GOT3 (cell line): ENCODE data around the gene CFAP299.
"Not testable (repeated sequence)": the region's sequence is repeated elsewhere in the genome, so short reads cannot be mapped to it uniquely, and the experiment has no call there.

Source experiments
- DNase-seq: peaks from one replicate; lab custom pipeline; 2025; ENCODE audit warnings: mixed read lengths; lab: John Stamatoyannopoulos, UW

Gene CFAP299

DNA sequence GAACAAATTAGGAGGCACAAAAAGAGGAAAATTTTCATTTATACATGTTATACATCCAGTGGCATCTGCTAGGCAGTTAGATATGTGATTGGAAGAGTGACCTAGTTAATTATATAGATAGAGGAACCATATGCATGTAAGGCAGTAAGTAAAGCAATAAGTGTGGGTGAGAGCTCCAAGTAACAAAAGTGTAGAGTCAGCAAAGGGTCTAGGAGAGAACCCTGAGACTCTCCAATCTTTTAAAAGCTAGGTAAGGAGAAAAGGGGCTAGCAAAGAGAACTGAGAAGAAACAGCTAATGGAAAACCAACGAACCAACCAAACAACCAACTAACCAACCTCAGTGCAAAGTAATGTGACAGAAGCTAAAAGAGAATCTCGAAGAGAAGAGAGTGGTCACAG, 3.8 kb upstream of the CFAP299 start:
- DNase-seq: no peak

DNA sequence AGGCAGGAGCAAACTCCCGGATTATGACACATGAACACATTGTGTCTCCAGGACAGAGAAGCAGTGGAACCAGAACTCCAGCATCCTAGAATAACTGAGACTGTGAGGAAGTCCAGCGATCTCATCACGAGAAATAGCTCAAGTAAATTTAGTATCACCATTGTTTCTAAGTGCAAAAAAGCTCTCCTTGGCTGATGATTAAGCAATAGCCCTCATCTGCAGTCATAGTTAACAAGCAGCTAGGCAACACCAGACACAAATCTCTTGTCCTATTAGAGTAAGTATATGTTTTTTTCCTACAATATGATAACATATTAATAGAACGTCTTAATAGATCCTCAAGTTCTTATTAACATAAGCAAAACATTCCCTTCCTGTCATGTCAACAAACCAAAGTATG, 2.4 kb upstream of the CFAP299 start:
- DNase-seq: no peak

GRCh38 chr4:80334568-80334967, 962 bp upstream of the CFAP299 start:
- no peak for DNase-seq

- no peak for DNase-seq
These were observed 340 bp upstream of the CFAP299 start for GRCh38 chr4:80335226-80335553.

DNA sequence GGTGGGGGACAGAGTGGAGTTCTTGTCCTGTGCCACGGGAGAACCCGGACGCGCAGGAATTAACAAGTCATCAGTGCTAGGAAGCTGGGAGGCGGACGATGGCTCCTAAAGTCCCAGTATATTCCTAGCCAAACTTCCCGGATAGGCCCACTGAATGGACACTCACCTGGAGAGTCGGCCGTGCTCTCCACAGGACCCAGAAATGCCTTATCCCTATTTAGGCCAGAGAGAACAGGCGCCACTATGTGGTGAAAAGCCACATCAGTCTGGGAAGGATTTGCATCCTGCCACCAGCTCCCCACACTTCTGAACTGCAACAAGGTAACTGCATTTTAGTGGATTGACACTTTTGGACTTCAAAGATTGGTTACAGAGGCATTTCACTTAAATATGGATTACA, 1.1 kb downstream of the CFAP299 start:
- DNase-seq: no peak

DNA sequence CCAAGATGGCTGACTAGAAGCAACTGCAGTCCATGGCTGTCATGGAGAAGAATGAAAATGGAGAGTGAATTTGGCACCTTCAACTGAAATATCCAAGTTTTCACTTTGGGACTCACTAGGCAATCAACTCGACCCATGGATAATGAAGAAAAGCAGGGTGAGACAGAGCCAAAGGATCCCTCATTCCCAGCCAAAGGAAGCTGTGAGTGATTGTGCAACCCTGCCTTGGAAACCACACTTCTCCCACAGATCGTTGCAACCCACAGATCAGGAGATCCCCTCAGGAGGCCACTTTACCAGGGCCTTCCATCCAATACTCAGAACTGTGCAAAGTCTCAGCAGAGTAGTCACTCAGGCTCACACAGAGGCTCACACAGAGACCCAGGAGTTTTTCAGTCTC, 4.5 kb downstream of the CFAP299 start:
- DNase-seq: no peak

- DNase-seq: not testable (repeated sequence)
These were observed 7.2 kb downstream of the CFAP299 start for GRCh38 chr4:80342684-80343083.

DNA sequence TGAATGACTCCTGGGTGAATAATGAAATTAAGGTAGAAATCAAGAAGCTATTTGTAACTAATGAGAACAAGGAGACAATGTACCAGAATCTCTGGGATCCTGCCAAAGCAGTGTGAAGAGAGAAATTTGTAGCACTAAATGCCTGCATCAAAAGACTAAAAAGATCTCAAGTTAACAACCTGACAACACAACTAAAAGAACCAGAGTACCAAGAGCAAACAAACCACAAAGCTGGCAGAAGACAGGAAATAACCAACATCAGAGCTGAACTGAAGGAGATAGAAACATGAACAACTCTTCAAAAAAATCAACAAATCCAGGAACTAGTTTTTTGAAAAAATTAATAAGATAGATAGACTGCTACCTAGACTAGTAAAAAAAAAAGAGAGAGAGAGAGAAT, 8.4 kb downstream of the CFAP299 start:
- no peak for DNase-seq

- no peak for DNase-seq
These were observed 24.6 kb downstream of the CFAP299 start for GRCh38 chr4:80360084-80360483.

DNA sequence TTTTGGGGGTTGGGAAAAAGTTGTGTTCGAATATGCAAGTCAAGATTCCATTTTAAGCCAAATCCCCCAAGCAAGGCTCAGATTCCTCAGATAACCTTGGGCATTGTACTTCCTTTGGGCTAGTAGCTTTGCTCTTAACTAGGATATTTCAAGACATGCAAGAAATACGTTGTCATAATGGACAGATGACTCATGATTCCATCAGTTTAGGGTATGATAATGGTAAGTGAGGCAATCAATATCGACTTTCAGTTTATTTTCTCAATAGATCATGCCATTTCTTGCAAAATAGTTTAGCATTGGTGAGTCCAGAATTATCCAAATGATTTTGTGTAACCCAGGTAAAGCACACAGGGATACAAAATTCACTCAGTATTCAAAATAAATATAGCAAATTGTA, 25.4 kb downstream of the CFAP299 start:
- DNase-seq: no peak

DNA sequence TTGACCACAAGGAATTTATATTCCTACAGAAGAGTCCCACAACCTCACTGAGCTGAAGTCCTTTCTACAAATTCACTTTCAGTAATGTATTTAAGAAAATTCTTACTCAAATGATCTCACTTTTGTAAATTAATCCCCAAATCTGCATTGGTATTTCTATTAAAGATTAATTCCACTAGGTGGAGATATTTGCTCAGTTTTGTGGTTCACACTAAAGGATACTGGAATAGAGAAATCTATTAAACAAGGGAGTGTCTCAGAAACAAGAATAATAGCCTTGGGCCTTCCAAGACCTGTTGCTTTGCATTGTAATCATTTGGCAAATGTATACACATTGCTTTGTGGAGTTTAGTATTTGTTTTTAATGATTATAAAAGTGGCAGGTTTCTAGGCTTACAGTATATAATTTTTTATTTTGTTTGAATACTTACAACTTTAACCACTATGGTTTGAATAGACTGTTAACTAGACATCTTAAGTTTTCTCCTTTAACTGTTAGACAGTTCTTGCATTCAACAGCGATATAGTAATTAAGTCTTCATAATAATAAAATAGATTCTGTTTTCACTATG, 25.9 kb downstream of the CFAP299 start:
- DNase-seq: no peak

- no peak for DNase-seq
These were observed 27.1 kb downstream of the CFAP299 start for GRCh38 chr4:80362578-80363181.

DNA sequence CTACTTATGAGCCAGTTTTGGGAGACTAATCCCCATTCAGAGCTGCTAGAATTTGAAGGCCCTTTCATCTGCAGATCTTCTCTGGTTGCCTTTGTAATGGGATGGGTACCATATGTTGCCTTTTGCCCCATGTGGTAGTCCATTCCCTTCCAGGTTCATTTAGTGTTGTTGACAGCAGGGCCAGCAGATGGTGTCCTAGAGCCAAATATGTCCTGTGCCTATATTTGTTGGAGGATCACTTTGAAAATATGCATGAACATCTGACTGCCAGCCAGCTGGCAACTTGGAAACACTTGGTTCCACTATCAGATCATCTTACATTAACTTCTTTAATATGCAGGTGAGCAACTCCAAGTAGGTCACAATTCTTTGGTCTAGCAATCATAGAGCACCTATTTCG, 30.4 kb downstream of the CFAP299 start:
- no peak for DNase-seq

- DNase-seq: no peak
These were observed 32.2 kb downstream of the CFAP299 start for GRCh38 chr4:80367737-80368136.

GRCh38 chr4:80370635-80371034, 35.1 kb downstream of the CFAP299 start:
- DNase-seq: no peak

DNA sequence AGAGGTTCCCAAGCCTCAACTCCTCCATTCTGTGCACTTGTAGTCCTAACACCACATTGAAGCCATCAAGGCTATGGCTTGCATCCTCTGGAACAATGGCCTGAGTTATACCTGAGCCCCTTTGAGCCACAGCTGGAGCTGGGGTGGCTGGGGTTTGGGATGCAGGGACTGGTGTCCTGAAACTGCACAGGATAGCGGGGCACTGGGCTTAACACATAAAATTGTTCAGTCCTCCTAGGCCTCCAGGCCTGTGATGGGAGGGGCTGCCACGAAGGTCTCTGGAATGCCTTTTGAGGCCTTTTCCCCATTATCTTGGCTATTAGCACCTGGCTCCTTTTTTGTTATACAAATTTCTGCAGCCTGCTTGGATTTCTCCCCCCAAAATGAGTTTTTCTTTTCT, 35.5 kb downstream of the CFAP299 start:
- no peak for DNase-seq

- DNase-seq: no peak
These were observed 38.6 kb downstream of the CFAP299 start for GRCh38 chr4:80374180-80374579.

DNA sequence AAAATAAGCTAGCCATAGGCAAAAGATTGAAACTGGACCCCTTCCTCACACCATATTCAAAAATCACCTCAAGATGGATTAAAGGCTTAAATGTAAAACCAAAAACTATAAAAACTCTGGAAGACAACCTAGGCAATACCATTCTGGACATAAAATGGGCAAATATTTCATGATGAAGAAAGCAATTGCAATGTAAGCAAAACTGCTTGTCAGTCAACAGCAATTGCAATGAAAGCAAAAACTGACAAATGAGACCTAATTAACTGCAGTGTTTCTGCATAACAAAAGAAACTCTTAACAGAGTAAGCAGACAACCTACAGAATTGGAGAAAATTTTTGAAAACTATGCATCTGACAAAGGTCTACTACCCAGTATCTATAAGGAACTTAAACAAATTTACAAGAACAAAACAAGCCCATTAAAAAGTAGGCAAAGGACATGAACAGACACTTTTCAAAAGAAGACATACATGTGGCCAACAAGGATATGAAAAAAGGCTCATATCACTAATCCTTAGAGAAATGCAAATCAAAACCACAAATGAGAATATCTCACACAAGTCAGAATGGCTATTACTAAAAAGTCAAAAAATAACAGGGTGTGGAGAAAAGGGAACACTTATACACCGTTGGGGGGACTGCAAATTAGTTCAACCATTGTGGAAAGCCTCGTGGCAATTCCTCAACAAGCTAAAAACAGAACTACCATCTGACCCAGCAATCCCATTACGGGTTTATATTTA, 46.7 kb downstream of the CFAP299 start:
- DNase-seq: no peak

DNA sequence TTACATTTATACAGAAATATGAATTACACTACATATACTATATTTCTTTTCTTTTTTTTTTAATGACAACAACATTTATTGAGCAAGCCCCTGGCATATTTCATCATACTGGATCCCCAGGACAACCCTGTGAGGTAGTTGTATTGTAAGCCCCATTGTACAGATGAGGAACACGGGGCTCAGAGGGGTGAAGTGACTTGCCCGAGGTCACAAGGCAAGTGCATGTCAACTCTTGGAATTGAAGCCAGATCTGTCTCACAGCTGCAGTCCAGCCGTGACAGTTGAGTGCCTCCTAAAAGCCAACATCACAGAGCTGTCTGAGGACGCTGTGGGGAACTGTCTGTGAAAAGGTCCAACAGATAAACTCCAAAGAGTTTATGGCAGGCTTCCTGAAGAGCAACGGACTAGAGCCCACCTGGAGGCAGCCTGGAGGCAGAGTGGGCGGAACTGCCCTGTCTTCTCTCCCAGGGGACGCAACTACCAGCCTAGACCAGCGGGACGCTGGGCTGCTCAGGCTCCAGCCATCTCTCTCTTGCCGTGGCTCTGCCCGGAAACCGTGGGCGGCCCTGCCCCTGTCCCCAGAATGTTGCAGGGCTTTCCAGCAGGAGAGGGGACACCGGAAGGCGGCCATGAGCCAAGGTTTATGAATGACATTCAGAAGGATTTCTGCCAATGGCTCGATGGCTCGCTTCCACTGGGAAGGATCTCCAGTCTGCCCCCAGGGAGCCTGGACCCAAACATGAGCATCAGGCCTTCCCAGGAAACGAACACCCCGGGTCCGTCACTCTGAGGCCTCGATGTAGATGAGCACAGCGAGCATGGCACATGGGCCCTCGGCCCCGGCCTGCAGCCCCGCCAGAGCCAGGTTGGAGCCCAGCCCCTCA, 50.1 kb downstream of the CFAP299 start:
- no peak for DNase-seq

DNA sequence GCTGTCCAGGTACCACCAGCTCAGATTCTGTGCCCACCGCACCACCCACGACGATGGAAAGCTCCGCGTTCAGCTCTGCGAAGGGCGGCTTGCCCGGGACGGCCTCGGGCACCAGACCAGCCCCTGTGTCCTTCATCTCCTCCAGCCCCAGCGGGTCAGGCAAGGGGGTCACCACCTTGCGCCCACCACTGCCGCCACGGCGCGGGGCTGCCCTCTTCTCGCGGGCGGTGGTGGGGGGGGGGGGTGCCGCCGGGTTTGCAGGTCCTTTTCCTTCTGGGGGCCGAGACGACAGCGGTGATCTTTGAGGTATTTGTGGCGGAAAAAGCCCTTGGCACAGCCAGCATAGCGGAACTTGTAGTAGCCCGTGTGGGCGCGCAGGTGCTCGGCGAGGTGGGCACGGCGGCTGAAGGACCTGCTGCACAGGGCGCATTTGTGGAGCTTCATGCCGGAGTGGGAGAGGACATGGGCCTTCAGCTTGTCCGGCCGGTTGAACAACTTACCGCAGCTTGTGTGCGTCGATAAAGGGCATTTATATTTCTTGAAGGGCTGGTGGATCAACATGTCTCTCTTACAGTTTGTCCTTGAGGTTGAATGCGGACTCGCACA, 50.9 kb downstream of the CFAP299 start:
- no peak for DNase-seq

GRCh38 chr4:80387390-80388283, 52.1 kb downstream of the CFAP299 start:
- DNase-seq: no peak
